ENCODE measurements around the gene SPIN2B.

The SPIN2B gene

DNA sequence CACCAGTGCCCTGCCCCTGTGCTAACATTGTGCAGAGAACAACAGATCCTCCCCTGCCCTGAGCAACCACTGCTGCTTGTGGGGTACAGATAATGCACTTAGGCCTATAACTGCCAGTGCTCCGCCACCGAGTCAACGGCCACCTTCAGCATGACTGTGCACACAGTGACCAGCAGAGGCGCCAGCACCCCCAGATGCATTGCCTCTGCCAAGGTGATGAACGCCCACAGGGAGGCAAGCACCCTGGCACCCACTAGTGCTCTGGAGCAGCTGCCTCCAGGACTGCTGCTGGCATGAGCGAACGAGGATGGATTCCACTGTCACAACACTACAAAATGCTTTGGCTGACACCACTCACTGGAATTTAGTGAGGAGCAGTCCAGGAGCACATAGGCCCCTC is 38.2 kb downstream of the SPIN2B start:
- TF ChIP-seq SIN3A (IDR thresholded peaks at IDR 0.05; ENCODE audit: borderline replicate concordance, insufficient read depth, low read length), result no peak
- TF ChIP-seq FOXP2 (optimal IDR thresholded peaks at IDR 0.05; ENCODE audit: borderline replicate concordance, extremely low read depth, extremely low read length, insufficient read depth), result no peak
- TF ChIP-seq, protein P1, sequence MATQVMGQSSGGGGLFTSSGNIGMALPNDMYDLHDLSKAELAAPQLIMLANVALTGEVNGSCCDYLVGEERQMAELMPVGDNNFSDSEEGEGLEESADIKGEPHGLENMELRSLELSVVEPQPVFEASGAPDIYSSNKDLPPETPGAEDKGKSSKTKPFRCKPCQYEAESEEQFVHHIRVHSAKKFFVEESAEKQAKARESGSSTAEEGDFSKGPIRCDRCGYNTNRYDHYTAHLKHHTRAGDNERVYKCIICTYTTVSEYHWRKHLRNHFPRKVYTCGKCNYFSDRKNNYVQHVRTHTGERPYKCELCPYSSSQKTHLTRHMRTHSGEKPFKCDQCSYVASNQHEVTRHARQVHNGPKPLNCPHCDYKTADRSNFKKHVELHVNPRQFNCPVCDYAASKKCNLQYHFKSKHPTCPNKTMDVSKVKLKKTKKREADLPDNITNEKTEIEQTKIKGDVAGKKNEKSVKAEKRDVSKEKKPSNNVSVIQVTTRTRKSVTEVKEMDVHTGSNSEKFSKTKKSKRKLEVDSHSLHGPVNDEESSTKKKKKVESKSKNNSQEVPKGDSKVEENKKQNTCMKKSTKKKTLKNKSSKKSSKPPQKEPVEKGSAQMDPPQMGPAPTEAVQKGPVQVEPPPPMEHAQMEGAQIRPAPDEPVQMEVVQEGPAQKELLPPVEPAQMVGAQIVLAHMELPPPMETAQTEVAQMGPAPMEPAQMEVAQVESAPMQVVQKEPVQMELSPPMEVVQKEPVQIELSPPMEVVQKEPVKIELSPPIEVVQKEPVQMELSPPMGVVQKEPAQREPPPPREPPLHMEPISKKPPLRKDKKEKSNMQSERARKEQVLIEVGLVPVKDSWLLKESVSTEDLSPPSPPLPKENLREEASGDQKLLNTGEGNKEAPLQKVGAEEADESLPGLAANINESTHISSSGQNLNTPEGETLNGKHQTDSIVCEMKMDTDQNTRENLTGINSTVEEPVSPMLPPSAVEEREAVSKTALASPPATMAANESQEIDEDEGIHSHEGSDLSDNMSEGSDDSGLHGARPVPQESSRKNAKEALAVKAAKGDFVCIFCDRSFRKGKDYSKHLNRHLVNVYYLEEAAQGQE (IDR thresholded peaks at IDR 0.05; ENCODE audit: insufficient read depth in 1 of 2, low read depth in 2 of 2, low read length in 2 of 2), result no peak
- TF ChIP-seq POLR2AphosphoS5 (IDR thresholded peaks at IDR 0.05; ENCODE audit: low read depth, low read length), result no peak
- no peak for TF ChIP-seq TAF1 (IDR thresholded peaks at IDR 0.05; ENCODE audit: borderline replicate concordance, insufficient read depth, low read length)

DNA sequence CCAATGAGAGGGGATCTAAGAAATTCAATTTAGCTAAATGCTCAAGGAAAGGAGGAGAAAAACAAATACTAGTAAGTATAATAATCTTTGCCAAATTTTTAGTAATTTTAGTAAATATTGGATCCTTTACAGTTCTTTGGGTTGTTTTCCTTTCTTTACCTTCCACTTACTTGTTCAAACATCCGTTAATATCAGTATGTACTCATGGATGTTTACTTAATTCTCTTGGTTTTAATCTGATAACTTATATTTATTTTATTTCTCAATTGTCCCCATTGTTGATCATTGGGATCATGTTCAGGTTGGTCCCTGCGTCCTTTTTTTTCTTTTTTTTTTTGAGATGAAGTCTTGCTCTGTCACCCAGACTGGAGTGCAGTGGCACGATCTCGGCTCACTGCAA is 46.9 kb downstream of the SPIN2B start:
- TF ChIP-seq FOXP2 (optimal IDR thresholded peaks at IDR 0.05; ENCODE audit: borderline replicate concordance, extremely low read depth, extremely low read length, insufficient read depth), result no peak
- no peak for TF ChIP-seq SIN3A (IDR thresholded peaks at IDR 0.05; ENCODE audit: borderline replicate concordance, insufficient read depth, low read length)
- TF ChIP-seq POLR2AphosphoS5 (IDR thresholded peaks at IDR 0.05; ENCODE audit: low read depth, low read length), result no peak
- TF ChIP-seq TAF1 (IDR thresholded peaks at IDR 0.05; ENCODE audit: borderline replicate concordance, insufficient read depth, low read length), result no peak
- TF ChIP-seq, protein P1 (IDR thresholded peaks at IDR 0.05; ENCODE audit: insufficient read depth in 1 of 2, low read depth in 2 of 2, low read length in 2 of 2), result no peak

DNA sequence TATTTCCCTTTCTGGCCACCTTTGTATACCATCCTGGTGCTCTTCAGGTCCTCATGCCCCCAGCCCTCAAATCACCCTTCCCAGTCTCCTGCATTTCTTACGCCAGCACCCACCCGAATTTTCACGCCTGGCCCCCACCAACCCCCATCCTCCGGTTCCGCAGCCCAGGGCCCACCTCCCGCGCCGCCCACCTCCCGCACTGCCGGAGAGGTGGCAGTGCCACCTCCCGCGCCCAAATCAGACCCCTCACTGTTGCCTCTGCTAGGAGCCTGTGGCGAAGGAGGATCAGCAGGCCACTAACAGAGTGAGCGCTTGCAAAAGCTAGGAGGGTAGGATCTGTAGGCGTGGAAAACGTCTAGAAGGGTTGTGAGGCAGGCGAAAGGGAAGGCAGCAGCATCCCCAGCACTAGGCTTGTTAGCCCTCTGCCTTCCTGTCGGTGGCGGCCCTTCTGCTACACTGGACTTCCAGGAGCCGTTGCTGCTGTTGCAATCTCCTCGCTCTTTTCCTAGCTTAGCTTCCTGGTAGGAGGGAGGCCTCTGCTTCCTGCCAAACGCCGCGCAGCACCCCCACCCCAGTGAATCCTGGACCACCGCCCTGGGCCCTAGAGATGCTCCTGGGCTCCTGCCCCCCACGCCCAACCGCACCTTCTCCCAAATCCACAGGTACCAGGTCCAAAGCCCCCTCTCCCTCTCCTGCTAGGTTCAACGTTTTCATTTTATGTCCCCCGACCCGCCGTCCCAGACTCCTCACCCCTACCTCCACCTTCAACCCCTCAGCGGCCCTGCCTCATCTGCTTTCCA is 51.0 kb downstream of the SPIN2B start:
- TF ChIP-seq FOXP2 (optimal IDR thresholded peaks at IDR 0.05; ENCODE audit: borderline replicate concordance, extremely low read depth, extremely low read length, insufficient read depth), result no peak
- TF ChIP-seq, protein P1 (IDR thresholded peaks at IDR 0.05; ENCODE audit: insufficient read depth in 1 of 2, low read depth in 2 of 2, low read length in 2 of 2), result no peak
- TF ChIP-seq TAF1 (IDR thresholded peaks at IDR 0.05; ENCODE audit: borderline replicate concordance, insufficient read depth, low read length), result no peak
- no peak for TF ChIP-seq SIN3A (IDR thresholded peaks at IDR 0.05; ENCODE audit: borderline replicate concordance, insufficient read depth, low read length)
- no peak for TF ChIP-seq POLR2AphosphoS5 (IDR thresholded peaks at IDR 0.05; ENCODE audit: low read depth, low read length)

Data from PFSK-1 (cell line).